Uterus (tissue), 4 donors: ENCODE results near the gene LYSMD1. TPM values are rescaled to one million over a fixed set of nuclear protein-coding genes. Genes with fewer than 3 reads are reported as not detected.

Experiments
- DNase-seq, 2 donors: peaks; one replicate each; pipeline ENCODE4 v3.0.0-alpha.2; 2019 to 2020
- H3K27ac ChIP-seq, 2 donors: fragments of 200-600 bp; sonication (generic); 1 replicate in 1 of 2; 2 replicates in 1 of 2; pipeline ENCODE4 v1.5.1; 2016 to 2018
- H3K27me3 ChIP-seq, 2 donors: fragments of 200-600 bp; sonication (generic); one replicate each; pipeline ENCODE4 v1.5.1; 2018 to 2019; ENCODE audit warnings: control low read depth in 1 of 2
- H3K36me3 ChIP-seq, 2 donors: fragments of 200-600 bp; sonication (generic); one replicate each; pipeline ENCODE4 v1.5.1; 2019; ENCODE audit warnings: control low read depth in 1 of 2
- H3K4me1 ChIP-seq, 2 donors: fragments of 200-600 bp; sonication (generic); one replicate each; pipeline ENCODE4 v1.5.1; 2018 to 2019; ENCODE audit warnings: control low read depth in 1 of 2
- H3K4me3 ChIP-seq, 2 donors: fragments of 200-600 bp; sonication (generic); 1 replicate in 1 of 2; 2 replicates in 1 of 2; pipeline ENCODE4 v1.5.1; 2018 to 2019; ENCODE audit warnings: mild to moderate bottlenecking in 1 of 2
- H3K9me3 ChIP-seq, 2 donors: fragments of 200-600 bp; sonication (generic); one replicate each; pipeline ENCODE4 v1.5.1; 2019; ENCODE audit warnings: control low read depth in 1 of 2
- POLR2A ChIP-seq, 2 donors: fragments of 450-650 bp; IDR thresholded peaks; one replicate each; pipeline ENCODE4 v1.6.1; 2016; ENCODE audit warnings: antibody characterized with exemption in 2 of 2, mild to moderate bottlenecking in 1 of 2, moderate library complexity in 1 of 2
- intact Hi-C: fragments of 100-400 bp; cut with DNase I; formaldehyde crosslinking; loops from one replicate; pipeline ENCODE4 v1.15.1; 2023; ENCODE audit warnings: low total_unique reads
- total RNA-seq, 4 donors: library from RNA; depleted of rRNA in 3 of 4; stranded (reverse); fragments of >200 nt in 3 of 4; gene quantifications; one replicate each; pipeline versions ENCODE4 v1.1.0 to v1.2.4, GENCODE V29; 2014 to 2023
- TF ChIP-seq, protein P1 (sequence below), 4 experiments: fragments of 200-600 bp in 2 of 4; fragments of 450-650 bp in 2 of 4; sonication (generic) in 2 of 4; IDR thresholded peaks; one replicate each; pipeline ENCODE4 v1.5.1; 2016 to 2019; ENCODE audit warnings: antibody characterized with exemption in 4 of 4, mild to moderate bottlenecking in 2 of 4, moderate library complexity in 1 of 4
- donor health status: DM: yes; HTN: yes; CAD: no.

The LYSMD1 gene
- total RNA-seq, 4 donors from 2014 or later, result 6.4 to 32.9 (median 11.1) TPM

DNA sequence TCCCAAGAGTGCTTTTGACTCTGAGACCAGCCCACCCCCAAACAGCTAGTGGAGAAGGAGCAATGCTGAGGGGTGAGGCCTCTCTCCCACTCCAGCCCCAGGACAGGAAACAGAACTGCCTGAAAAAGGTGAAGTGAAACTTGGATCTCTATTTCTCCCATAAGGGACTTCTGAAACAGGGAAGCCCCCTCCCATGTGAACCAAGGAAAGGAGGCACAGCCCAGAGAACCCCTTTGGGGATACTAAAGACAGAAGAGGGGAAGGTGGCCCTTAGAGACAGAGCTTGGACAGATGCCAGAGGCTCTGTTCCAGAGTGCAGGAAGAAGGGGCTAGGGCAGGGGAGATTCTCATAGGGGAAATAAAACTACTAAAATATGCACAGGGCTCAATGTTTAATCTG, 6.3 kb downstream of the LYSMD1 start:
- H3K4me1 ChIP-seq, result peaks cover 0 to 5% of the 10 kb centered on the region in 2 donors
- no peak overlapping the region for H3K4me3 ChIP-seq
- intact Hi-C loops, result loop anchor here (10.0 kb wide), 1 partner anchor 55 kb away; no protein-coding TSS in a partner anchor
- no peaks in the 10 kb centered on the region for H3K9me3 ChIP-seq
- H3K27ac ChIP-seq, result no peak overlapping the region
- no peak for TF ChIP-seq POLR2A (IDR thresholded peaks at IDR 0.05)
- TF ChIP-seq, protein P1, sequence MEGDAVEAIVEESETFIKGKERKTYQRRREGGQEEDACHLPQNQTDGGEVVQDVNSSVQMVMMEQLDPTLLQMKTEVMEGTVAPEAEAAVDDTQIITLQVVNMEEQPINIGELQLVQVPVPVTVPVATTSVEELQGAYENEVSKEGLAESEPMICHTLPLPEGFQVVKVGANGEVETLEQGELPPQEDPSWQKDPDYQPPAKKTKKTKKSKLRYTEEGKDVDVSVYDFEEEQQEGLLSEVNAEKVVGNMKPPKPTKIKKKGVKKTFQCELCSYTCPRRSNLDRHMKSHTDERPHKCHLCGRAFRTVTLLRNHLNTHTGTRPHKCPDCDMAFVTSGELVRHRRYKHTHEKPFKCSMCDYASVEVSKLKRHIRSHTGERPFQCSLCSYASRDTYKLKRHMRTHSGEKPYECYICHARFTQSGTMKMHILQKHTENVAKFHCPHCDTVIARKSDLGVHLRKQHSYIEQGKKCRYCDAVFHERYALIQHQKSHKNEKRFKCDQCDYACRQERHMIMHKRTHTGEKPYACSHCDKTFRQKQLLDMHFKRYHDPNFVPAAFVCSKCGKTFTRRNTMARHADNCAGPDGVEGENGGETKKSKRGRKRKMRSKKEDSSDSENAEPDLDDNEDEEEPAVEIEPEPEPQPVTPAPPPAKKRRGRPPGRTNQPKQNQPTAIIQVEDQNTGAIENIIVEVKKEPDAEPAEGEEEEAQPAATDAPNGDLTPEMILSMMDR (IDR thresholded peaks at IDR 0.05), result no peak
- no peak for DNase-seq
- H3K27me3 ChIP-seq, result no peaks in the 10 kb centered on the region
- H3K36me3 ChIP-seq, result no peaks in the 10 kb centered on the region

- H3K4me3 ChIP-seq, result no peak overlapping the region
- no peaks in the 10 kb centered on the region for H3K27me3 ChIP-seq
- intact Hi-C loops, result loop anchor here (10.0 kb wide), 1 partner anchor 54 kb away; no protein-coding TSS in a partner anchor
- no peaks in the 10 kb centered on the region for H3K4me1 ChIP-seq
- TF ChIP-seq POLR2A (IDR thresholded peaks at IDR 0.05), result no peak
- TF ChIP-seq, protein P1 (IDR thresholded peaks at IDR 0.05), result no peak
- no peaks in the 10 kb centered on the region for H3K9me3 ChIP-seq
- H3K36me3 ChIP-seq, result no peaks in the 10 kb centered on the region
- DNase-seq, result no peak
- no peak overlapping the region for H3K27ac ChIP-seq
Measured at GRCh38 chr1:151158751-151159251, 6.9 kb downstream of the LYSMD1 start.

DNA sequence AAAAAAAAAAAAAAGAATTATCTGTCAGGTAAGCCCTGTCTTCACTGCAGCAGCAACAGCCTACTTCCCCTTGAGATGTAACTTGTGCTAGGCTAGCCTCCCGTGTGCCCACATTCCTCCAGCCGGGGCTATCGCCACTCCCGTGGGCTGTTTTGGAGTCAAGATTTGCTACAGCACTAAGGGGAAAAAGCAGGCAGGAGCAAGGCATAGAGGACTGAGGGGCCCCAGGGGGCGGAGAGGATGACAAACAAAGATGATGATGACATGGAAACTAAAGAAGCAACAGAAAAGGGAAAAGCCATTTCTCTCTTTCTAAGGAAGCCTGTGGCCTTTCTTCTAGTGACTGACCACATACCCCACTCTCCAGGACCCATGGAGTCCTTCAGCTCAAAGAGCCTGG, 7.4 kb downstream of the LYSMD1 start:
- Histone ChIP-seq H3K27ac (no peak overlapping the region), H3K36me3 (no peaks in the 10 kb centered on the region)
- intact Hi-C loops, result loop anchor here (10.0 kb wide), 1 partner anchor 54 kb away; no protein-coding TSS in a partner anchor

DNA sequence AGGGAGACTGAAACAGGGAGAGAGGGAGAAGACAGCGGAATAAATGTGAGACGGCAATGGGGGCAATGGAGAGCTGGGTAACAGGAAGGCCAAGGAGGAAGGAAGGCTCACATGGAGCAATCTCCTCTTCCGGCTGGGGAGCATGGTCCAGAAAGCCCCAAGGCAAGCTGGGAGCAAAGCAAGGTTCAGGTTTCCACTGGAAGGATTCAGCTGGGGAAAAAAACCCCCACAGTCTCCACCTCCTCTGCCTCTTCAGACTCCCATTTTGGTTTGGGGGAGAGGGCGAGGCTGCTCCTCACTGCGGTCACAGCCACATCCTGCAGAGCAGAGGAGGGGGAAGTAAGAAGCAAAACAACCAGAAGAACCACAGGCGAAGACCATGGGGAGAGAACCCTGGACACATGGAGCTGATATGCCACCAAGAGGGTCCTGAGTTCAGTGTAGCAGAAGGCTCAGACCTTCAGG, 8.6 kb downstream of the LYSMD1 start:
- intact Hi-C loops, result loop anchor here (10.0 kb wide), 1 partner anchor 52 kb away; no protein-coding TSS in a partner anchor
- Histone ChIP-seq H3K27ac (no peak overlapping the region), H3K4me1 (no peaks in the 10 kb centered on the region), H3K9me3 (no peaks in the 10 kb centered on the region), H3K36me3 (no peaks in the 10 kb centered on the region), H3K27me3 (no peaks in the 10 kb centered on the region), H3K4me3 (no peak overlapping the region)
- DNase-seq, result no peak
- TF ChIP-seq, protein P1 (IDR thresholded peaks at IDR 0.05), result no peak
- no peak for TF ChIP-seq POLR2A (IDR thresholded peaks at IDR 0.05)

More for the DNA sequence above, 7.4 kb downstream of the LYSMD1 start:
- DNase-seq, result no peak
- Histone ChIP-seq H3K9me3 (no peaks in the 10 kb centered on the region), H3K27me3 (no peaks in the 10 kb centered on the region), H3K4me1 (no peaks in the 10 kb centered on the region), H3K4me3 (no peak overlapping the region)
- TF ChIP-seq, protein P1 (IDR thresholded peaks at IDR 0.05), result no peak
- TF ChIP-seq POLR2A (IDR thresholded peaks at IDR 0.05), result no peak

DNA sequence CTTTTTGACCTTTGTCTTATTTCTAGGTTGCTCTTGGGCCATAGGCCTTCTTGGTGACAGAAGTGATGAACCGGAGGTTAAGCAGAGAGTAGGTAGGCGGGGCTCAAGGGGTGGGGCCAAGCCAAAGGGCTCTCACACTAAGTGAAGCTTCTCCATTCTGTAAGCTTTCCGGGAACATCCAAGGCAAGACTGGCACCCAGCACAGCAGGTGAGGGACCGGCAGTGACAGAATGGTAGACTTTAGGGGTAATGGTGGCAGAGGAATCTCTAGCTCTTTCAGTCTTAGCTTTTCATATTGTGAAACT, 9.2 kb downstream of the LYSMD1 start, which contains the start of gene TNFAIP8L2:
TNFAIP8L2 (plus strand) TSS at position 135 of the 305 bp plus-strand sequence. CDS start 2,049 bp downstream, outside the sequence.
- intact Hi-C loops, result loop anchor here (10.0 kb wide), 1 partner anchor 52 kb away; no protein-coding TSS in a partner anchor
- no peak for DNase-seq
- H3K4me3 ChIP-seq, result no peak within 1 kb of the TSS

More for the DNA sequence above, 9.2 kb downstream of the LYSMD1 start, which contains the start of gene TNFAIP8L2:
- Histone ChIP-seq H3K36me3 (no peaks in the 10 kb centered on the region), H3K4me1 (no peaks in the 10 kb centered on the region), H3K27me3 (no peaks in the 10 kb centered on the region), H3K27ac (no peak within 1 kb of the TSS), H3K9me3 (no peaks in the 10 kb centered on the region)
- TF ChIP-seq, protein P1 (IDR thresholded peaks at IDR 0.05), result no peak
- TF ChIP-seq POLR2A (IDR thresholded peaks at IDR 0.05), result no peak
